ENCODE results near the gene PPP1R3G.

DNA sequence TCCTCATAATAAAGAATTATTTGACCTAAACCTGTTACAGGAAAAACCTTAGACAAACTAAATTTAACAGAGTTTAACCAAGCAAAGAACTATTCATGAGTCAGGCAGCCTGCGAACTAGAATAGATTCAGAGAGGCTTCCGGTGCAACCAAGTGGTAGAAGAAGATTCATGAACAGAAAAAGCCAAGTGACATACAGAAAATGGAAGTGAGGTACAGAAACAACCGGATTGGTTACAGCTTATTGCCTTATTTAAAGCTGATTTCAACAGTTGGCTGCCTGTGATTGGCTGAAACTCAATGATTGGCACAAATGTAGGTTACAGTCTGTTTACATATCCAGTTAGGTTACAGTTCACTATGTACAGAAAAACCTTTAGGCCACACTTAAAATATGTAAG, 10.1 kb downstream of the PPP1R3G start:
- TF ChIP-seq, protein P1, sequence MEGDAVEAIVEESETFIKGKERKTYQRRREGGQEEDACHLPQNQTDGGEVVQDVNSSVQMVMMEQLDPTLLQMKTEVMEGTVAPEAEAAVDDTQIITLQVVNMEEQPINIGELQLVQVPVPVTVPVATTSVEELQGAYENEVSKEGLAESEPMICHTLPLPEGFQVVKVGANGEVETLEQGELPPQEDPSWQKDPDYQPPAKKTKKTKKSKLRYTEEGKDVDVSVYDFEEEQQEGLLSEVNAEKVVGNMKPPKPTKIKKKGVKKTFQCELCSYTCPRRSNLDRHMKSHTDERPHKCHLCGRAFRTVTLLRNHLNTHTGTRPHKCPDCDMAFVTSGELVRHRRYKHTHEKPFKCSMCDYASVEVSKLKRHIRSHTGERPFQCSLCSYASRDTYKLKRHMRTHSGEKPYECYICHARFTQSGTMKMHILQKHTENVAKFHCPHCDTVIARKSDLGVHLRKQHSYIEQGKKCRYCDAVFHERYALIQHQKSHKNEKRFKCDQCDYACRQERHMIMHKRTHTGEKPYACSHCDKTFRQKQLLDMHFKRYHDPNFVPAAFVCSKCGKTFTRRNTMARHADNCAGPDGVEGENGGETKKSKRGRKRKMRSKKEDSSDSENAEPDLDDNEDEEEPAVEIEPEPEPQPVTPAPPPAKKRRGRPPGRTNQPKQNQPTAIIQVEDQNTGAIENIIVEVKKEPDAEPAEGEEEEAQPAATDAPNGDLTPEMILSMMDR (IDR thresholded peaks at IDR 0.05; ENCODE audit: insufficient read depth, low read depth, low read length) = no peak
- no peak for TF ChIP-seq EZH2 (IDR thresholded peaks at IDR 0.05; ENCODE audit: insufficient read depth, low read length)

Data from astrocyte (in vitro differentiated cells and primary cell).